A673 (cell line): ENCODE data around the gene RNF217. TPM values are rescaled to one million over a fixed set of nuclear protein-coding genes. Genes with fewer than 3 reads are reported as not detected.

ENCODE experiments used
- BruUV-seq: library from RNA; stranded (reverse); fragments of 400-500 nt; replicated peaks from 2 replicates; lab custom pipeline; 2021; lab: Mats Ljungman, UMichigan
- CTCF ChIA-PET: fragments of 300-600 bp; sonication (Branson Sonifier 250); formaldehyde crosslinking; loops from one replicate; lab custom pipeline; 2022; ENCODE audit warnings: antibody characterized with exemption; lab: Charles Lee
- POLR2A ChIA-PET: fragments of 300-600 bp; sonication (Branson Sonifier 250); formaldehyde crosslinking; loops from one replicate; lab custom pipeline; 2022; ENCODE audit warnings: antibody characterized with exemption; ENCODE audit not compliant: low non-redundant PET; lab: Charles Lee
- DNase-seq: peaks from one replicate; pipeline ENCODE4 v3.0.0-alpha.2; 2015; ENCODE audit warnings: low spot score
- H3K27ac ChIP-seq: fragments of 200-600 bp; sonication (generic); 2 replicates; pipeline ENCODE4 v1.5.1; 2016; ENCODE audit warnings: mixed run types, low read depth, mild to moderate bottlenecking, mixed read lengths, antibody characterized with exemption, low read length; ENCODE audit not compliant: poor library complexity, severe bottlenecking
- H3K27me3 ChIP-seq: fragments of 200-600 bp; sonication (generic); replicated peaks from 2 replicates; pipeline ENCODE4 v1.6.1; 2017; ENCODE audit warnings: mixed run types, low read depth, mild to moderate bottlenecking, mixed read lengths, antibody characterized with exemption, low read length; ENCODE audit not compliant: insufficient read depth, poor library complexity
- H3K36me3 ChIP-seq: fragments of 200-600 bp; sonication (generic); 2 replicates; pipeline ENCODE4 v1.6.1; 2016; ENCODE audit warnings: mixed run types, mild to moderate bottlenecking, mixed read lengths, antibody characterized with exemption, low read length; ENCODE audit not compliant: insufficient read depth, poor library complexity, severe bottlenecking
- H3K4me1 ChIP-seq: fragments of 200-600 bp; sonication (generic); 2 replicates; pipeline ENCODE4 v1.6.1; 2017; ENCODE audit warnings: mixed run types, mild to moderate bottlenecking, mixed read lengths, antibody characterized with exemption, low read length; ENCODE audit not compliant: insufficient read depth, poor library complexity, severe bottlenecking
- H3K4me3 ChIP-seq: fragments of 200-600 bp; sonication (generic); 2 replicates; pipeline ENCODE4 v1.5.1; 2016; ENCODE audit warnings: low read depth, mixed run types, mild to moderate bottlenecking, mixed read lengths, low read length; ENCODE audit not compliant: poor library complexity, severe bottlenecking
- H3K9me3 ChIP-seq: fragments of 200-600 bp; sonication (generic); 2 replicates; pipeline ENCODE4 v1.6.1; 2016; ENCODE audit warnings: mixed run types, low read depth, mild to moderate bottlenecking, mixed read lengths, antibody characterized with exemption, low read length; ENCODE audit not compliant: poor library complexity, severe bottlenecking
- EZH2 ChIP-seq: fragments of 200-600 bp; sonication (generic); IDR thresholded peaks from 2 replicates; pipeline ENCODE4 v1.6.1; 2017; ENCODE audit warnings: borderline replicate concordance, low read depth, mild to moderate bottlenecking, mixed read lengths, antibody characterized with exemption, low read length; ENCODE audit not compliant: poor library complexity, severe bottlenecking
- intact Hi-C: fragments of 100-400 bp; cut with micrococcal nuclease; formaldehyde crosslinking; loops from one replicate; pipeline ENCODE4 v1.10.0; 2022; ENCODE audit not compliant: unreplicated experiment
- total RNA-seq: library from RNA; stranded (reverse); gene quantifications from 2 replicates; pipeline ENCODE4 v1.2.3, GENCODE V29; 2021
- TF ChIP-seq, protein P1 (sequence below): fragments of 300-800, 200-600 bp; sonication (generic); conservative IDR thresholded peaks from 2 replicates; pipeline ENCODE4 v1.5.1; 2017; ENCODE audit warnings: low read depth, mild to moderate bottlenecking, antibody characterized with exemption, low read length, moderate library complexity, mixed read lengths

Gene RNF217
- total RNA-seq, 1 experiment from 2014 or later: 20.6 TPM

DNA sequence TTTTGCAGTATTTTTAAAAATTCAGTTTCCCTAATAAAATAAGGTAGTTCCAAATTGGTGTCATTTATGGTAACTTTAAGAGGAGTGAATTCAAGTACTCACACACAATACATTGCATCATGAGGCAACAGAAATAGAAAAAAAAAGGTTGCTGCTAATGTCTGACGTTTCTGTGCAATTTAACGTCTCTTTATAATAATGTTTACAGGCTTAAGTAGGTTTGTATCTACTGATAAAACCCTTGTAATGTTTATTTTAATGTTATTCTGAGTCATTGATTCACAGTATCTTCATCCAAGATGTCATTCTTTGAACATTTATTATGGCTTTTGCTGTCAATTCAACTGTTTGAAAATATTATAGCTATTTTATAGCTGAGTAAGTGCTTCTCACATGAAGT is 86.0 kb downstream of the RNF217 start:
- H3K9me3 ChIP-seq: no peaks in the 10 kb centered on the region
- intact Hi-C loops: no loop called here
- TF ChIP-seq EZH2: no peak
- H3K4me3 ChIP-seq: no peak overlapping the region
- no peak overlapping the region for H3K27ac ChIP-seq
- ChIA-PET POLR2A (no interaction called here), CTCF (no interaction called here)
- H3K36me3 ChIP-seq: peaks cover 4% of the 10 kb centered on the region
- H3K27me3 ChIP-seq: no peaks in the 10 kb centered on the region
- no TSS peak for BruUV-seq
- no peak for DNase-seq
- peaks cover 5% of the 10 kb centered on the region for H3K4me1 ChIP-seq

- POLR2A ChIA-PET: no interaction called here
- intact Hi-C loops: no loop called here
- H3K4me1 ChIP-seq: peaks cover 5% of the 10 kb centered on the region
- H3K36me3 ChIP-seq: peaks cover 4% of the 10 kb centered on the region
- no peaks in the 10 kb centered on the region for H3K9me3 ChIP-seq
- BruUV-seq: no TSS peak
- no peak for TF ChIP-seq EZH2
- TF ChIP-seq, protein P1, sequence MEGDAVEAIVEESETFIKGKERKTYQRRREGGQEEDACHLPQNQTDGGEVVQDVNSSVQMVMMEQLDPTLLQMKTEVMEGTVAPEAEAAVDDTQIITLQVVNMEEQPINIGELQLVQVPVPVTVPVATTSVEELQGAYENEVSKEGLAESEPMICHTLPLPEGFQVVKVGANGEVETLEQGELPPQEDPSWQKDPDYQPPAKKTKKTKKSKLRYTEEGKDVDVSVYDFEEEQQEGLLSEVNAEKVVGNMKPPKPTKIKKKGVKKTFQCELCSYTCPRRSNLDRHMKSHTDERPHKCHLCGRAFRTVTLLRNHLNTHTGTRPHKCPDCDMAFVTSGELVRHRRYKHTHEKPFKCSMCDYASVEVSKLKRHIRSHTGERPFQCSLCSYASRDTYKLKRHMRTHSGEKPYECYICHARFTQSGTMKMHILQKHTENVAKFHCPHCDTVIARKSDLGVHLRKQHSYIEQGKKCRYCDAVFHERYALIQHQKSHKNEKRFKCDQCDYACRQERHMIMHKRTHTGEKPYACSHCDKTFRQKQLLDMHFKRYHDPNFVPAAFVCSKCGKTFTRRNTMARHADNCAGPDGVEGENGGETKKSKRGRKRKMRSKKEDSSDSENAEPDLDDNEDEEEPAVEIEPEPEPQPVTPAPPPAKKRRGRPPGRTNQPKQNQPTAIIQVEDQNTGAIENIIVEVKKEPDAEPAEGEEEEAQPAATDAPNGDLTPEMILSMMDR: no peak
- no peak overlapping the region for H3K4me3 ChIP-seq
- peak; percentile 10 for DNase-seq
- H3K27ac ChIP-seq: no peak overlapping the region
- CTCF ChIA-PET: no interaction called here
- no peaks in the 10 kb centered on the region for H3K27me3 ChIP-seq
Observed at GRCh38 chr6:125050663-125051318, 88.6 kb downstream of the RNF217 start.

DNA sequence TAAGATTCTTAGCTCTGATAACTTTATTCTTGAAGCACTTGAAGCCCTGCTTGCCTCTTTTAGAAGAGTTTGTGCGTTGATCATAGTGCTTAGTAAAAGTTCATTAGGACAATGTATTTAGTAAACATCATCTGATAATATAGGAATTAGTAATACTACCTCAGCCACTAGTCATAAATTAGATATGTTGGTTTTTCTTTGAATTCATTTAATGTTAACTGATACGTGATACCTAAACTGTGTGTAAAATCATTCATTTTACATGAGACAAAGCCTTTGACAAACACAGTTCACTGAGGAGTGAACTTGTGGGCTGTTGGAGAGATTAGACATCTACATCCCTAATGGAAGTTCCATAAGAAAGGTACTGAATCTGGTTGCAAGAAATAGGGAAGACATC is 91.6 kb downstream of the RNF217 start:
- no peak overlapping the region for H3K4me3 ChIP-seq
- intact Hi-C loops: no loop called here
- TF ChIP-seq, protein P1: no peak
- no peak for TF ChIP-seq EZH2
- ChIA-PET POLR2A (no interaction called here), CTCF (no interaction called here)
- no peaks in the 10 kb centered on the region for H3K36me3 ChIP-seq
- H3K27me3 ChIP-seq: no peaks in the 10 kb centered on the region
- peaks cover 12% of the 10 kb centered on the region for H3K4me1 ChIP-seq
- no peak for DNase-seq
- H3K27ac ChIP-seq: no peak overlapping the region
- H3K9me3 ChIP-seq: no peaks in the 10 kb centered on the region
- BruUV-seq: no TSS peak

DNA sequence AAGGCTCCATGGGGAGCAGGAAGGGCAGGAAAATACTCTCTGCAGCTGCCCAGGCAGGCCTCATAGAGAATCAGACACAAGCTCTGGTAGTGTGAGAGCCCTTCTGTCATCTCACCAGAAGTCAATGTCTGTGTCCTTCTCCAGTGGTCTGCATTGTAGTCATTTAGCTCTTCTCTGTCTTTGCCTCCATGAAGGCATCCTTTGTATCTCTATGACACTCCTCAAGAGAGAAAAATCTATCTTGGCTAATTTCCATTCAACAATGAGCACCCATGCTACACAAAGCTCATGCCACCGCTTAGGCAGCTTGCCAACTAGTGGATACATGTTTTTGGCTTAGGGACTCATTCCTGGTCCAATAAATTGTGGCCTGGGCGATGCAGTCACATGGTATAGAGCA is 92.1 kb downstream of the RNF217 start:
- intact Hi-C loops: no loop called here
- no peaks in the 10 kb centered on the region for H3K27me3 ChIP-seq
- H3K4me1 ChIP-seq: peaks cover 17% of the 10 kb centered on the region
- BruUV-seq: no TSS peak
- ChIA-PET CTCF (no interaction called here), POLR2A (no interaction called here)
- peak; percentile 11 for DNase-seq
- H3K36me3 ChIP-seq: no peaks in the 10 kb centered on the region
- no peak overlapping the region for H3K27ac ChIP-seq
- TF ChIP-seq, protein P1: no peak
- no peak for TF ChIP-seq EZH2
- no peak overlapping the region for H3K4me3 ChIP-seq
- H3K9me3 ChIP-seq: no peaks in the 10 kb centered on the region
